IMR-90 (cell line): ENCODE data around the gene MAGI2. TPM values are rescaled to one million over a fixed set of nuclear protein-coding genes. Genes with fewer than 3 reads are reported as not detected.

Experiments used
- ATAC-seq: fragments of 200-7000 bp; cut with Tn5 transposase; 2 replicates; pipeline ENCODE4 v1.9.1; 2020; ENCODE audit warnings: low read depth, mild to moderate bottlenecking, moderate library complexity
- BruUV-seq: library from RNA; stranded (reverse); fragments of 400-500 nt; replicated peaks from 2 replicates; lab custom pipeline; 2021; lab: Mats Ljungman, UMichigan
- CTCF ChIA-PET: fragments of 300-600 bp; formaldehyde crosslinking; extraction: SDS; loops from one replicate; lab custom pipeline; 2021; ENCODE audit warnings: antibody characterized with exemption; lab: Yijun Ruan, JAX
- POLR2A ChIA-PET: fragments of 300-600 bp; sonication (Branson Sonifier 250); formaldehyde crosslinking; loops from one replicate; lab custom pipeline; 2022; ENCODE audit warnings: antibody characterized with exemption; ENCODE audit not compliant: unreplicated experiment; lab: Charles Lee
- DNase-seq: peaks from one replicate; pipeline ENCODE4 v3.0.0; 2013
- H2AFZ ChIP-seq: replicated peaks from 2 replicates; pipeline ENCODE3; 2013; ENCODE audit warnings: low read length, mild to moderate bottlenecking; ENCODE audit not compliant: poor library complexity
- H2AK5ac ChIP-seq: 2 replicates; pipeline ENCODE4 v1.6.1; 2013; ENCODE audit warnings: low read depth, low read length, inconsistent platforms
- H2AK9ac ChIP-seq: replicated peaks from 2 replicates; pipeline ENCODE3; 2013; ENCODE audit warnings: mild to moderate bottlenecking, low read depth, low read length, moderate library complexity; ENCODE audit not compliant: poor library complexity
- H2BK120ac ChIP-seq: 2 replicates; pipeline ENCODE4 v1.6.1; 2013; ENCODE audit warnings: low read depth, low read length, inconsistent platforms
- H2BK15ac ChIP-seq: 3 replicates; pipeline ENCODE4 v1.6.1; 2013; ENCODE audit warnings: low read depth, low read length, inconsistent platforms
- H2BK20ac ChIP-seq: 2 replicates; pipeline ENCODE4 v1.6.1; 2013; ENCODE audit warnings: low read depth, mild to moderate bottlenecking, inconsistent platforms, low read length, moderate library complexity
- H2BK5ac ChIP-seq: 2 replicates; pipeline ENCODE4 v1.6.1; 2013; ENCODE audit warnings: mild to moderate bottlenecking, low read depth, low read length, inconsistent platforms; ENCODE audit not compliant: poor library complexity, severe bottlenecking
- H3K14ac ChIP-seq: replicated peaks from 2 replicates; pipeline ENCODE4 v1.6.1; 2013; ENCODE audit warnings: low read depth, low read length, inconsistent platforms
- H3K18ac ChIP-seq: 2 replicates; pipeline ENCODE4 v1.6.1; 2013; ENCODE audit warnings: low read depth, low read length, control low read depth
- H3K23ac ChIP-seq: 2 replicates; pipeline ENCODE4 v1.6.1; 2013; ENCODE audit warnings: low read depth, low read length, inconsistent platforms
- H3K27ac ChIP-seq: 2 replicates; pipeline ENCODE4 v1.5.1; 2013; ENCODE audit warnings: mild to moderate bottlenecking, control low read depth, low read length; ENCODE audit not compliant: insufficient read depth
- H3K27me3 ChIP-seq: 2 replicates; pipeline ENCODE4 v1.6.1; 2013; ENCODE audit warnings: low read length; ENCODE audit not compliant: control insufficient read depth, insufficient read depth
- H3K36me3 ChIP-seq: 2 replicates; pipeline ENCODE4 v1.6.1; 2013; ENCODE audit warnings: low read length, mixed read lengths; ENCODE audit not compliant: control insufficient read depth, insufficient read depth
- H3K4ac ChIP-seq: 2 replicates; pipeline ENCODE4 v1.6.1; 2013; ENCODE audit warnings: low read depth, low read length, inconsistent platforms
- H3K4me1 ChIP-seq: 2 replicates; pipeline ENCODE4 v1.6.1; 2013; ENCODE audit warnings: low read length, mixed read lengths; ENCODE audit not compliant: control insufficient read depth, insufficient read depth
- H3K4me2 ChIP-seq: 2 replicates; pipeline ENCODE4 v1.6.1; 2013; ENCODE audit warnings: low read depth, mild to moderate bottlenecking, control low read depth, low read length, moderate library complexity
- H3K4me3 ChIP-seq: 2 replicates; pipeline ENCODE4 v1.5.1; 2013; ENCODE audit warnings: low read depth, mild to moderate bottlenecking, control low read depth, low read length, moderate library complexity; ENCODE audit not compliant: insufficient read depth
- H3K56ac ChIP-seq: 2 replicates; pipeline ENCODE4 v1.6.1; 2013; ENCODE audit warnings: low read length, inconsistent platforms; ENCODE audit not compliant: insufficient read depth; ENCODE audit errors: extremely low read depth
- H3K79me1 ChIP-seq, 2 experiments: 2 replicates each; pipeline ENCODE4 v1.6.1; 2013; ENCODE audit warnings: low read length in 2 of 2, inconsistent platforms in 1 of 2, low read depth in 1 of 2
- H3K9ac ChIP-seq: 2 replicates; pipeline ENCODE4 v1.6.1; 2013; ENCODE audit warnings: low read depth, low read length, control low read depth
- H3K9me1 ChIP-seq: 2 replicates; pipeline ENCODE4 v1.6.1; 2013; ENCODE audit warnings: low read length, inconsistent platforms; ENCODE audit not compliant: insufficient read depth
- H3K9me3 ChIP-seq: 2 replicates; pipeline ENCODE4 v1.6.1; 2013; ENCODE audit warnings: low read length; ENCODE audit not compliant: control insufficient read depth, insufficient read depth
- H4K20me1 ChIP-seq: 2 replicates; pipeline ENCODE4 v1.6.1; 2013; ENCODE audit warnings: low read length, inconsistent platforms; ENCODE audit not compliant: insufficient read depth
- H4K5ac ChIP-seq: 2 replicates; pipeline ENCODE4 v1.6.1; 2013; ENCODE audit warnings: mild to moderate bottlenecking, low read depth, low read length, control low read depth
- H4K8ac ChIP-seq, 2 experiments: 2 replicates each; pipeline ENCODE4 v1.6.1; 2013; ENCODE audit warnings: low read depth in 2 of 2, low read length in 2 of 2, control low read depth in 1 of 2, inconsistent platforms in 1 of 2
- H4K91ac ChIP-seq: 2 replicates; pipeline ENCODE4 v1.6.1; 2013; ENCODE audit warnings: low read depth, low read length, inconsistent platforms; ENCODE audit not compliant: insufficient read depth
- CTCF ChIP-seq: conservative IDR thresholded peaks from 2 replicates; pipeline ENCODE4 v1.5.1; 2012; ENCODE audit warnings: mild to moderate bottlenecking, low read depth, low read length, improper control_type of control experiment
- WGBS, 2 experiments: methylation state at CpG; one replicate each; pipeline versions ENCODE4 v1.1.5 to v1.1.7; 2013; ENCODE audit warnings: missing lambda C conversion rate in 2 of 2; ENCODE audit not compliant: insufficient read length in 1 of 2; ENCODE audit errors: extremely low coverage in 2 of 2; 5-methylcytosine and 5-hydroxymethylcytosine counted together
- dilution Hi-C: fragments of 300-500 bp; cut with HindIII; formaldehyde crosslinking; loops from one replicate; pipeline ENCODE4 v1.14.3; 2018; ENCODE audit warnings: low sequenced_read_pairs; ENCODE audit not compliant: unreplicated experiment
- in situ Hi-C: fragments of 300-500 bp; cut with MboI; formaldehyde crosslinking; loops from 3 replicates; pipeline ENCODE4 v1.14.3; 2019; ENCODE audit warnings: low sequenced_read_pairs, inconsistent platforms, mixed read lengths
- intact Hi-C: fragments of 100-400 bp; cut with micrococcal nuclease; formaldehyde crosslinking; loops from 2 replicates; pipeline ENCODE4 v1.10.0; 2022
- polyA plus RNA-seq, 3 experiments: library from polyadenylated mRNA; depleted of rRNA; stranded (reverse); fragments of >200 nt; gene quantifications; 2 replicates each; pipeline ENCODE4 v1.2.3, GENCODE V29; 2012; ENCODE audit warnings: low replicate concordance in 1 of 3
- total RNA-seq: library from RNA; depleted of rRNA; stranded (reverse); fragments of >200 nt; gene quantifications from 2 replicates; pipeline ENCODE4 v1.2.3, GENCODE V29; 2012

The MAGI2 gene
- total and polyA plus RNA-seq, 2 of the 4 experiments (the other 2 are of a cell fraction) = 2.5 to 17.9 TPM

GRCh38 chr7:78033410-78033809 is 1420.1 kb downstream of the MAGI2 start:
- Histone ChIP-seq H3K4me1 (no peaks in the 10 kb centered on the region), H3K9me1 (no peaks in the 10 kb centered on the region), H2AFZ (no peak overlapping the region), H3K23ac (no peak overlapping the region), H2AK5ac (no peak overlapping the region), H3K27ac (no peak overlapping the region), H3K56ac (no peak overlapping the region), H3K79me1 (no peaks in the 10 kb centered on the region), H2BK5ac (no peak overlapping the region), H2BK20ac (no peak overlapping the region), H3K9me3 (no peaks in the 10 kb centered on the region), H3K4me2 (no peak overlapping the region), H2BK120ac (no peak overlapping the region), H4K91ac (no peak overlapping the region), H3K27me3 (no peaks in the 10 kb centered on the region), H3K36me3 (no peaks in the 10 kb centered on the region), H3K14ac (no peak overlapping the region), H2BK15ac (no peak overlapping the region), H3K4me3 (no peak overlapping the region), H4K5ac (no peak overlapping the region), H4K8ac (no peak overlapping the region), H4K20me1 (no peaks in the 10 kb centered on the region), H3K9ac (no peak overlapping the region), H3K18ac (no peak overlapping the region), H2AK9ac (no peak overlapping the region), H3K4ac (no peak overlapping the region)
- intact Hi-C loops (no loop called here), in situ Hi-C loops (no loop called here), dilution Hi-C loops (no loop called here)
- CTCF ChIA-PET = no interaction called here
- ATAC-seq (no peak), DNase-seq (no peak)
- WGBS, 2 experiments = 75% methylated on average over 1 of the region's 1 CpG; no CpG with 5 or more reads in 1 of the 2 experiments
- no TSS peak for BruUV-seq
- TF ChIP-seq CTCF = no peak
- POLR2A ChIA-PET = no interaction called here
